Measurements from ENCODE around the gene FBXO24. TPM values are rescaled to one million over a fixed set of nuclear protein-coding genes. Genes with fewer than 3 reads are reported as not detected.

Gene FBXO24
- polyA plus RNA-seq, 1 donor (not counting 4 experiments of a cell fraction or from before 2014, with no cell fraction given): 0.22 TPM

DNA sequence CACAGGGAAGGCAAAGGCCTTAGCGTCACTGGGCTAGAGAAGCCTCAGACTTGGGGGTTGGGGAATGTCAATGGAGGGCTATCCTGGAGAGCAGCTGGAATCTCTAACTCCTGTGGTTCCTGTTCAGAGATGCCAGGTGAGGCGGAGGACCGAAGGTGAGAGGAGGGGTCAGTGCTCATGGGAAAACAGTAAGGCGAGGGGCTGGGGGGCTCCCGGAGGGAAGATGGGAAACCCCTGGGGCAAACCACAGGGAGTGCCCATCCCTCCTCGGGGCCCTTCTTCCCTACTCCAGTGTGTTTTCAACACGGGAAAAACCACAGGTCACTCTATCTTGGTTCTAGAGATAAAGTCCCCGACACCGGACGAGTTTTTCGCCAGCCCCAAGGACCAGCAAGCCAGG lies 3.5 kb upstream of the FBXO24 start:
- no peak overlapping the region for H3K4me3 ChIP-seq (ENCODE audit: control insufficient read depth in 2 of 3, extremely low read depth in 1 of 3, insufficient read depth in 2 of 3, low read depth in 1 of 3, low read length in 3 of 3)
- H3K9me1 ChIP-seq (ENCODE audit: control insufficient read depth, extremely low read depth, insufficient read depth, low read length): no peaks in the 10 kb centered on the region
- H3K27me3 ChIP-seq (ENCODE audit: control insufficient read depth, extremely low read depth, insufficient read depth, low read length): no peaks in the 10 kb centered on the region
- H3K9me3 ChIP-seq (ENCODE audit: control insufficient read depth, low read depth, low read length): no peaks in the 10 kb centered on the region
- peaks cover 32% of the 10 kb centered on the region for H3K4me1 ChIP-seq (ENCODE audit: control insufficient read depth, extremely low read depth, insufficient read depth, low read length)
- dilution Hi-C loops (cut with MboI; ENCODE audit: extremely low pct_ligation_motif_present, low sequenced_read_pairs): no loop called here
- FAIRE-seq (no peak), DNase-seq (ENCODE audit: low read depth, low spot score) (no peak)
- peaks cover 13% of the 10 kb centered on the region for H3K79me2 ChIP-seq (ENCODE audit: control insufficient read depth, insufficient read depth, low read length)
- H3K27ac ChIP-seq (ENCODE audit: control insufficient read depth, insufficient read depth, low read length): no peak overlapping the region
- TF ChIP-seq EZH2 (IDR thresholded peaks at IDR 0.05; ENCODE audit: low read length): no peak
- TF ChIP-seq CTCF (optimal IDR thresholded peaks at IDR 0.05 in 1 of 3, IDR thresholded peaks at IDR 0.05 in 1 of 3, conservative IDR thresholded peaks at IDR 0.05 in 1 of 3; ENCODE audit: extremely low read depth in 1 of 3, insufficient read depth in 2 of 3, low read length in 3 of 3): no peak
- H3K9ac ChIP-seq (ENCODE audit: control insufficient read depth, extremely low read depth, insufficient read depth, low read length): no peak overlapping the region
- peaks cover 8% of the 10 kb centered on the region for H4K20me1 ChIP-seq (ENCODE audit: control insufficient read depth, extremely low read depth, insufficient read depth, low read length)
- H2AFZ ChIP-seq (ENCODE audit: control insufficient read depth, low read length): no peak overlapping the region
- H3K4me2 ChIP-seq (ENCODE audit: control insufficient read depth, extremely low read depth, insufficient read depth, low read depth, low read length): peak overlapping the region; percentile 37
- peaks cover 23 to 24% of the 10 kb centered on the region in 2 experiments for H3K36me3 ChIP-seq (ENCODE audit: control insufficient read depth in 2 of 2, extremely low read depth in 1 of 2, insufficient read depth in 2 of 2, low read length in 2 of 2)

- FAIRE-seq (no peak), DNase-seq (ENCODE audit: low read depth, low spot score) (no peak)
- Histone ChIP-seq H3K9me3 (ENCODE audit: control insufficient read depth, low read depth, low read length) (no peaks in the 10 kb centered on the region), H3K27me3 (ENCODE audit: control insufficient read depth, extremely low read depth, insufficient read depth, low read length) (no peaks in the 10 kb centered on the region), H4K20me1 (ENCODE audit: control insufficient read depth, extremely low read depth, insufficient read depth, low read length) (peaks cover 8% of the 10 kb centered on the region), H3K9ac (ENCODE audit: control insufficient read depth, extremely low read depth, insufficient read depth, low read length) (no peak overlapping the region), H3K36me3 (ENCODE audit: control insufficient read depth in 2 of 2, extremely low read depth in 1 of 2, insufficient read depth in 2 of 2, low read length in 2 of 2) (peaks cover 20 to 23% of the 10 kb centered on the region in 2 experiments), H3K27ac (ENCODE audit: control insufficient read depth, insufficient read depth, low read length) (no peak overlapping the region), H3K4me1 (ENCODE audit: control insufficient read depth, extremely low read depth, insufficient read depth, low read length) (peaks cover 32% of the 10 kb centered on the region), H2AFZ (ENCODE audit: control insufficient read depth, low read length) (no peak overlapping the region), H3K79me2 (ENCODE audit: control insufficient read depth, insufficient read depth, low read length) (peaks cover 13% of the 10 kb centered on the region), H3K4me2 (ENCODE audit: control insufficient read depth, extremely low read depth, insufficient read depth, low read depth, low read length) (no peak overlapping the region), H3K9me1 (ENCODE audit: control insufficient read depth, extremely low read depth, insufficient read depth, low read length) (no peaks in the 10 kb centered on the region), H3K4me3 (ENCODE audit: control insufficient read depth in 2 of 3, extremely low read depth in 1 of 3, insufficient read depth in 2 of 3, low read depth in 1 of 3, low read length in 3 of 3) (no peak overlapping the region)
- no peak for TF ChIP-seq CTCF (optimal IDR thresholded peaks at IDR 0.05 in 1 of 3, IDR thresholded peaks at IDR 0.05 in 1 of 3, conservative IDR thresholded peaks at IDR 0.05 in 1 of 3; ENCODE audit: extremely low read depth in 1 of 3, insufficient read depth in 2 of 3, low read length in 3 of 3)
- no peak for TF ChIP-seq EZH2 (IDR thresholded peaks at IDR 0.05; ENCODE audit: low read length)
- dilution Hi-C loops (cut with MboI; ENCODE audit: extremely low pct_ligation_motif_present, low sequenced_read_pairs): no loop called here
Observed at GRCh38 chr7:100583132-100584053, 2.7 kb upstream of the FBXO24 start.
